ENCODE data around the gene OPTN.
"Not testable (repeated sequence)": the region's sequence is repeated elsewhere in the genome, so short reads cannot be mapped to it uniquely, and the experiment has no call there.

The OPTN gene

DNA sequence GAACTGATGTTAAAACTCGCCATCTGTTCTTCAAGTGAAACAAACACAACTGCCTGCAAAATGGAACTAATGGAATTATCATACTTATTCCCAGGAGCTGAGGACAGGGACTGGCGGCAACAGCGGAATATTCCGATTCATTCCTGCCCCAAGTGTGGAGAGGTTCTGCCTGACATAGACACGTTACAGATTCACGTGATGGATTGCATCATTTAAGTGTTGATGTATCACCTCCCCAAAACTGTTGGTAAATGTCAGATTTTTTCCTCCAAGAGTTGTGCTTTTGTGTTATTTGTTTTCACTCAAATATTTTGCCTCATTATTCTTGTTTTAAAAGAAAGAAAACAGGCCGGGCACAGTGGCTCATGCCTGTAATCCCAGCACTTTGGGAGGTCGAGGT, 36.7 kb downstream of the OPTN start:
- no peak for DNase-seq

DNA sequence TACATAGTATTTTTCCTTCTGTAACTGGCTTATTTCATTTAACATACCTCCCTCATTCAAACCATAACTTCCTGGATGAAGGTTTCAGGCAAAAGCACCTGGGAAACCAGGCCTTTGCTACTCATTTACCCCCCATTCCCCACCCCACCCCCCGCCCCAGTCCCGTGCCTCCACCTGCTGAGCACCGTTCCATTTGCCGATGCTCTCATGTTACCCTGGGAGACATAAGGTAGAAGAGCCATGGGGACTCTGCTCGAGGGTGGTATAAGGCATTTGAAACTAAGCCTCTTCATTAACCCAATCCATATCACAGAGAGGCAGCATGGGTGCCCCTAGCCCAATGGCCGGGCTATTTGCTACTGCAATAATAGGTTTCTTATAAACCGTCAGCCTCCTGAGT, 39.2 kb downstream of the OPTN start:
- DNase-seq: no peak

DNA sequence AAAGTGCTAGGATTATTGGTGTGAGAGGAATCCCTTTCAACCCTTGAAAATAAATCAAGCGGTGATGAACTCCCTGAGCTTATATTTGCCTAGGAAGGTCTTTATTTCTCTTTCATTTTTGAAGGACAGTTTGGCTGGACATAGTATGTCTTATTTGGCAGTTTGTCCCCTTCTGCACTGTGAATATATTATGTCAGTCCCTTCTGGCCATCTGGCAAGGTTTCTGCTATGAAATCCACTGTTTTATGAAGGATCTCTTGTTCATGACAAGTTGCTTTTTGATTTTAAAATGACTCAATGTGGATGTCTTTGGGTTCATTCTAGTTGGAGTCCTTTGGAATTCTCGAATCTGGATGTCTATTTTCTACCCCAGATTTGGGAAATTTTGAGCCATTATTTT, 39.7 kb downstream of the OPTN start:
- no peak for DNase-seq

DNA sequence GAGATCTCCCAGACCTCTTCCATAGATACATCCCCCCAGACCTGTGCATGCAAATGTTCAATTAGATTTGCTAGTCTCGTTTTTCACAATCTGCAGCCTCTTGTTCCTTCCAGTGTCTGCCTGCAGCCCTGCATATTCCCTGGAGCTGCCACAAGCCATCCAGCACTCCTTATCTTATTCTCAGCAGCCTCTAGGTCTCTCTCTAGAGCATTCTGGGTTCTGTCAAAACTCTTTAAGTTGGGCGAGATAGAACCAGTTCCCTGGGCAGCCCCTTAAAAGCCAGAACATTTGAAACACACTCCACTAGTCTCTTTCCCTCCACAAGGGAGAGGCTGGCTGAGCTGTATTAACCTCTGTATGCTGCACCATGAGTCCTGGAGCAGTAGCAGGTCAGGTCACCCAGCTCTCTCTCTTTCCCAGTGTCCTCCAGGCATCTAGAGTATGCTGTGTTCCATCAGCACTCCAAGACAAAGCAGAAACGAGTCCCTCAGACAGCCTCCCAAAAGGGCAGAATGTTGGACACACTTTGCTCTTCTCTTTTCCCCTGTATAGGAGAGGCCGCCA, 40.7 kb downstream of the OPTN start:
- no peak for DNase-seq

DNA sequence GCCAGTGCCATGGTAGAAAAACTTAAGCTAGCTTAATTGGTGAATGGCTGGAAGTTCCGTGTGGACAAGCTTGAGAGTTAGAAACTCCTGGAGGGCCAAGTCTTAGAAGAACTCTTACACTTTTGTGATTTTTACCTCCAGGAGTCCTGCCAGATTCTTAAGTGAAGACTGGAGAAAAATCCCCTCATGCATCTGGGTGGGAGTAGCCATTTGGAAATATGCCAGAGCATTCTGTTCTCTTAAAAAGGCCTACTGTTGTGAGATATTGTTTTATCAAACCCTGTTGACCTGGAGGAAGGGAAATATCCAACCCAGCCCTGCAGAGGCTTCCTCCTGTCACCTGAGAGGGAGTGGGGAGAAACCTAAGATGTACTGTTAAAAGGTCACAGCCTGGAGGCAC, 43.8 kb downstream of the OPTN start:
- DNase-seq: no peak

DNA sequence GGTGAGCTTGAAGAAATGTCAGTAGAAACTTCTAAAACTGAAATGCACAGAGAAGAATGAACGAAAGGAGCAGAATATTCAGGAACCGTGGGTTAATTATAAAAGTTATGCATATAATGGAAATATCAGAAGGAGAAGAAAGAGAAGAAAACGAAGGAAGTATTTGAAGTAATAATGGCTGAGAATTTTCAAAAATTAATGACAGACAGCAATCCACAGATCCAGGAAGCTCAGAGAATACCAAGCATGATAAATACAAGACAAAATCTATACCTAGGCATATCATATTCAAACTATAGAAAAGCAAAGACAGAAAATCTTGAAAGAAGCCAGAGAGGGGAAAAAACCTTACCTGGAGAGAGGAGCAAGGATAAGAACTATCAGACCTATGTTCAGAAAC, 44.9 kb downstream of the OPTN start:
- no peak for DNase-seq

DNA sequence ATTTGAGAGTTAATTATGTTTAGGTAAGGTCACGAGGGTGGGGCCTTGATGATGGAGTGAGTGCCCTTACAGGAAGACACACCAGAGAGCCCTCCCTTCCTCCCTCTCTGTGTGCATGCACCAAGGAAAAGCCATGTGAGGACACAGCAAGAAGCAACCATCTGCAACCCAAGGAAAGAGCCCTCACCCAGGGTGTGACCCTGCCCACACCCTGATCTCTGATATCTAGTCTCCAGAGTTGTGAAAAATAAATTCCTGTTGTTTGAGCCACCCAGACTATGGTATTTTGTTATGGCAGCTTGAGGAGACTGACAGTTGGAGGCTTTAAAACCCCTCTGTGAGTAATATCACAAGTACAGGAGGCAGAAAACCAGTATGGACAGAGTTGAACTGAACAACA, 46.4 kb downstream of the OPTN start:
- no peak for DNase-seq

DNA sequence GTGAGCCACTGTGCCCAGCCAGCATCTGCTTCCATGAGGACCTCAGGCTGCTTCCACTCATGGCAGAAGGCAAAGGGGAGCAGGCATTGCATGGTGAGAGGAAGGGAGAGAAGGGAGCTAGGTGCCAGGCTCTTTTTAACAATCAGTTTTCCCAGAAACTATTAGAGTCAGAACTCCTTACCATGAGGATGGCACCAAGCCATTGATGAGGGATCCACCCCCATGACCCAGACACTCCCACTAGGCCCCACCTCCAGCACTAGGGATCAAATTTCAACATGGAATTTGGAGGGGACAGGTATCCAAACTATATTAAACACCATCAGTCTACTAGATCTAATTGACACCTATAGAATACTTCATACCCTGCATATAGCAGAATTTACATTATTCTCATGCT, 47.2 kb downstream of the OPTN start:
- DNase-seq: no peak

DNA sequence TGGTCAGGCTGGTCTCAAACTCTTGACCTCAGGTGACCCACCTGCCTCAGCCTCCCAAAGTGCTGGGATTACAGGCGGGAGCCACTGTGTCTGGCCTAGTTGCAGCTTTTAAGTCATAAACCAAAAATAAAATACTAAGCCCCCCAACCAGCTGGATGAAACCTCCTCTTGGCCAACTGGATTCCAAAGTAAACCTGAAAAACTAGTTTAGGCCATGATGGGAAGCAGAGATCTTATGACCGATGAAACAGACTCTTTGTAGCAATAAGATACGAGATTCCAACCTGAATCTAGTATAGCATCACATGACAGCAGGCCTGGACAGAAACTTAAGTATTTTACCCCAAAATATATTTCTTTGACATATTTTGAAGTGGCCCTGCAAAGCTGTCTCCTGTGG, 52.3 kb downstream of the OPTN start:
- no peak for DNase-seq

DNA sequence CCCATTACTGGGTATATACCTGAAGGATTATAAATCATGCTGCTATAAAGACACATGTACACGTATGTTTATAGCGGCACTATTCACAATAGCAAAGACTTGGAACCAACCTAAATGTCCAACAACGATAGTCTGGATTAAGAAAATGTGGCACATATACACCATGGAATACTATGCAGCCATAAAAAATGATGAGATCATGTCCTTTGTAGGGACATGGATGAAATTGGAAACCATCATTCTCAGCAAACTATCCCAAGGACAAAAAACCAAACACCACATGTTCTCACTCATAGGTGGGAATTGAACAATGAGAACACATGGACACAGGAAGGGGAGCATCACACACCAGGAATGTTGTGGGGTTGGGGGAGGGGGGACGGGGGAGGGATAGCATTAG, 55.9 kb downstream of the OPTN start:
- not testable (repeated sequence) for DNase-seq

DNA sequence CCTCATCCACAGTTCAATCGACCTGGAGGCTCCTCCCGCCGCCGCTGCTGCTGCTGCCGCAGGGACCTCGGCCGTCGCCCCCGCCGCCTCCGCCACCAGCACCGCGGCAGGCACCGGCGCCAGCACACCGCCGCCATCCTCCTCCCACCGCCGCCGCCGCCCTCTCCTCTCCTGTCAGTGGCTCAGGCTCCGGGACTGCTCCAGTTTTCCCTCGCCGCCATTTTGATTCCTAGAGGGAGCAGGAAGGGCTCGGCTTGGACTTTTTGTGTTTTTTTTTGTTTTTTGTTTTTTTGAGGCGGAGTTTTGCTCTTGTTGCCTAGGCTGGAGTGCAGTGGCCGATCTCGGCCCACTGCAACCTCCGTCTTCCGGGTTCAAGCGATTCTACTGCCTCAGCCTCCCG, 58.4 kb downstream of the OPTN start:
- no peak for DNase-seq

DNA sequence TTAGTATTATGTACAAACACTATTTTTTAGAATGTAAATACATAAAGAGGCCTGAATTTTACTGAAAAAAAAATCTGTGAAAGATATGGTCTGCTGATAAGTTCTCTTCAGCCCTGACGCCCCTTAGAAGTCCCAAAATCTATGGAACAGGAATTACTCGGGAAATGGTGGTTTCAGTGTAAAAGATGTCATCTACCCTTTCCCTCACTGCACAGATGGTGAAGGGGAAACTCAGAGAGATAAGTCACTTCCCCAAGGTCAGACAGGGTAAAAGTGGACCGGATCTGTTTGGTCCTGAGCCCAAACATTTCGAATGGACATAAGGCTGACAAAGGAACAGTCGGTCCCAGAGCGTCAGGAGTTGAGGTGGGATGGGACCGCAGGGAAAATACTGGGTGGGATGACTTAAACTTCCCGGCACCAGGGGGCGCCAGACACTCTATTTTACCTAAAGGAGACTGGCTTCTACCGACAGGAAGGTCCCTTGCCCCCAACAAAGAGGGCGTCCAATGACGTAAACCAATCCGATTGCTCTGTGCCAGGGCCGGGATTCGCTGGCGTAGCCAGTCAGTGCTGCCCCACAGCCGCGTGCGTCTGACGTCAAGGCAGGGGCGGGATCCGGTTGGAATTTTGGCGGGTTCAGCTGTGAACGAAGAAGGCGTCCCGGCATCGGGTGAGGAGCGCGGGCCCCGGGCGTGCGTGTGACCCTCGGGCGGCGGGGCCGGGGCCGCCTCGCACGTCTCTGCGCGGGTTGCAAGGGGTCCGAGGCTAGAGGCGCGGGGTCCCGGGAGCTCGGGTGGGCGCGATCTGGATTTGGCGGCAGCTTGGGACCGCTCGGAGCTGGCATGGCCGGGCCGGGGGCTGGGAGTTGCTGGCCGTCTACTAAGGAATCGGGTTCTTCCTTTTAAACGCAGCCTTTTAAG, 61.2 kb downstream of the OPTN start, which contains the start of gene MCM10:
TSS of gene MCM10 (plus strand) at position 625 of the 923 bp plus-strand sequence. CDS start 2,645 bp downstream, outside the sequence.
- peak; percentile 93 for DNase-seq

DNA sequence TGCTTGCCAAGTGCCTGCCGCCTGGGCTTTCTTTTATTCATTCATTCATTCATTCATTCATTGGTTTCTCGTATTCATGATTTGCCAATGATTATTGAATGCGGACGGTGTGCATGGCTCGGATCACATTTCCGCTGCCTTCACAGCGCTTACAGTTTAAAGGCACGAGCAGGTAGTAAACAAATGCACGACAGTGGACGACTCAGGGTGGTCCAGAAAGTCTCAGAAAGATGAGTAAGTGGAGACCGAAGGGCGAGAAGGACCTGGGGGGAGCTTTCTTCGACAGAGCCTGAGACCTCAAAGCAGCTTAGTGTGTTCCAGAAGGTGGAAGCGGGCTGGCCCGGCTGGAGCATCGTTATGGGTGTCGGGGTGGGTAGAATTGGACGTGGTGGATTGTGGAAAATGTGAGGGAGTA, 61.9 kb downstream of the OPTN start:
- DNase-seq: no peak

DNA sequence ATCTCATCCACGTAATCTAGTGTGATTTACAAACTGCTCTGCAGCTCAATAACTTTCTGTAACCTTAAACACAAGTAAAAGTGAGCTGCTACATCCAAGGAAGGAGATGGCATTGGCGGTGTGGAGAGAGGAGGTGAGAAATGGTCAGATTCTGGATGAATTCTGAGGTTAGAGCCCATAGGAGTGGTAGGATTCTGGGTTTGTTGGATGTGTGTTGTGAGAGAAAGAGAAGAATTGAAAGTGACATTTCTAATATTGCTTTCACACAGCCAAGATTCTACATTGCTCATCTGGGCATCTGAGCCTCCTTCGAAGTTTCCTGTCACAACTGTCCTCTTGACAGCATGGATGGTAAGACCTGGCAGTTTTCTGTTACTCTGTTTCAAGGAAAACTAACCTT, 63.9 kb downstream of the OPTN start:
- DNase-seq: no peak

DNA sequence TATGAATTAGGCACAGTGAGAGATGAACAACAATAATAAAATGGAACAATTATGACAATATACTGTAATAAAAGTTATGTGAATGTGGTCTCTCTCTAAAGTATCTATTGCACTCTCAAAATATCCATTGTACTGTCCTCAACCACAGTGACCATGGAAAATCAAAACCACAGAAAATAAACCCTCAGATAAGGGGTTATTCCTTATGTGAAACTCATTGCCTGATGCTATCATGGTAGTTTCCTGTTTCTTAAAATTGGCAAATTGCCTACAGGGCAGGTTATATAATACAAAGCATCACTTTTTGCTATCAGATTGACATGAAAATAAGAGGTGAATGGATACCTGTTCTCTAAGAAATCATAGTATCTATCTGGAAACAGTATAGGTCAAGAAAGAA, 65.2 kb downstream of the OPTN start:
- DNase-seq: no peak

DNA sequence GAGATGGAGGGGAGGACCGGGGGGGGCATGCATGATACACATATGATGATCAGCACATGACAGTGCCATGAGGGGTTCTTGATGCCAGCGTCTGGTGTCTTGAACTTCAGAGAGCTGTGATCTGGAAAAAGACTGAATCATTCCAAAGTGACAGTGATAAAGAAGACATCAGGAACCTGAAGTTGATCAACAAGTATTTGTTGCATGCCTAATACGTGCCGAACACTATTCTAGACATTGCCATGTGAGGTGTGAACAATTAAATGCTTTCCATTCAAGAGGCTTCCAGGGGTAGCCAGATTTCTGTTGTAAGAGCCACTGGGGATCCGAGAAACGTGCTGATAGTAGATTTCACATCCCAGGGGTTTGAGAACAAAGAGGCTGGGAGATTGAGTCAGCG, 67.6 kb downstream of the OPTN start:
- DNase-seq: no peak

DNA sequence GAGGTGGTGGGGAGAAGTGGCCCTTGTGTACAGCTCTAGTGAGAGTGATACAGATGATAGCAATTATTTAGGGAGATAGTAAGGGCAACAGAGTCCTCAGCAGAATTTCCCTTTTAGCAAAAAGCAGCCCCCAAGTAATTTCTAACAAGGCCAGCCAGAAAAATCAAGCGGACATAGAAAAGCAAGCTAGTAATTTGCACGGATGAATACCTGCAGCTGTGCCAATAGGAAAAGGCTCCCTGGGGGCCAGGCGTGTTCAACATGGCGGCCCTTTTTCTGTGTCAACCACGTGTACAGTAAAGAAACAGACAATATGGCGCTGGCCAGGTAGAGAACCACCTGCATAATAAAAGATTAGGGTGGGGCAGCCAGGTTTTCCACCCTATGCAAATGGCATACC, 68.8 kb downstream of the OPTN start:
- DNase-seq: no peak

DNA sequence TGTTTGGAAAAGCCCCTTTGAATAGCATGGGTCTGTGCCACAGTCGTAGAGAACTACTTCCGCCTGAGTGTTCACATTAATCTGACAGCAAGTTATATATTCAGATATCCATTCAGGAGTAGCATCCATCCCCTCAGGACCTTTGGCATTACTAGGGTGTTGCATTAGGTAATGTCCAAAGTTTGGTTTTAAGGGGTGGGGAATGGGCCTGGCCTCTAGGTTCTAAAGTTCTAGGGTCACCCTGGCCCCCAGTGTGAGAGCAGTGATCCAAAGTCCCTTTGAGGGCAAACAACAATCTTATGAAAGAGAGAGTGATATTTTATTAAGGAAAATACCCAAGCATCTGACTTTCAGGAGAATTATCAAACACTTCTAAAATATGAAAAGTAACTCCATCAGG, 73.7 kb downstream of the OPTN start:
- DNase-seq: no peak

DNA sequence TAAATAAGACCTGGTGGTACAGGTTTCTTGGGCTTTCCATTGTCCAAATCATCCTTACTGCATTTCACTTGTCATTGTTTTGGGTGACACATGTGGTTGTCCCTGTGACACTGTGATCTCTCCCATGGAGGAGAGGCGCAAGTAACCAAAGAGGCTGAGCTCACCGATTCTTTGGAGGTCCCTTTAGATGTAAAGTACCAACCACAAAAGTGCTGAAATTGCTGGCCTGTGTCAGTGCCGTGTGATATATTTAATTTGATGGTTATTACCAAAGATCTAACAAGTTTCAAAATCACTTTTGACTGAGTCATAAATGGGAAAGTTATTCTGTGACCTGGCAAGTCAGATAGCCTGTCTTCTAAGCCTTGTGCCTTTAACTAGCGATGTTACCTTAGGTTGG, 80.8 kb downstream of the OPTN start:
- DNase-seq: no peak

DNA sequence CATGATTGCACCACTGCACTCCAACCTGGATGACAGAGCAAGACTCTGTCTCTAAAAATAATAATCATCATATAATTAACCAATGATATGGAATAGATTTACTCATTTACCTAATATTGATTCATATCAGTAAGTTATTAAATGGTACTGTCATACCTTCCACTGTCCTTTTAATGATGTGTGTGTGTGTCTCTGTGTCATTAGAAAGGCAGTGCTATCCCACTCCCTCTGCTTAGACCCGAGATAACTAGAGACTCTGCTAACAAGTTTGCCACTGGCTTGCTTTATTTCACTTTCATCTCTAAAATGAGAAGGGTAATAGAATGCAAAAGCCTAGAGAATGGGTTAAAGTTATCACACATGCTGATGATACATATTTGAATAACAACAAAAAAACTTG, 82.5 kb downstream of the OPTN start:
- no peak for DNase-seq

DNA sequence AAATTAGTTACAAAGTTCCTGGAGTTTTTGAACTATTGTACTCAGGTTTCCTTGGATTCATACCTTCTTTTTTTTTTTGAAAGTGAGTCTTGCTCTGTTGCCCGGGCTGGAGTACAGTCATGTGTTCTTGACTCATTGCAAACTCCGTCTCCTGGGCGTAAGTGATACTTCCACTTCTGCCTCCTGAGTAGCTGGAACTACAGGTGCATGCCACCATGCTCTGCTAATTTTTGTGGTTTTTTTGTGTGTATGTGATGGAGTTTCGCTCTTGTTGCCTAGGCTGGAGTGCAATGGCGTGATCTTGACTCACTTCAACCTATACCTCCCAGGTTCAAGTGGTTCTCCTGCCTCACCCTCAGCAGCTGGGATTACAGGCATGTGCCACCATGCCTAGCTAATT, 83.7 kb downstream of the OPTN start:
- no peak for DNase-seq

DNA sequence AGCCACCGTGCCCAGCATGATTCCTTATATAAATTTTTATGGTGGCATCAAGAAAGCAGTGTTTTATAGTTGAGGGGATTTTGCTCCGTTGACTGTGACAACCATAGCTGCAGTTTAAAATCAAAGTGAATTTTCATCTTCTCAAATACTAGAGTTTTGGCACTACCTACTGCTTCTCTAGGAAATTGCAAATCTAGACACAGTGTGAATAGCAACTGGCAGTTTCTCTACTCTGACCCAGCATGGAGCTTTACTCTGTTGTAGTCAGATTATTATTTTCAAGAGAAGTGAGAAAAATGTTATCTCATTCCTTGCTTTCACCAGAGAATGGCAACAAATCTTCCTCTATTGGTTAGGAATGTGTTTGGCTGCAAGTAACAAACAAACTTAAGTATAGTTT, 84.3 kb downstream of the OPTN start:
- DNase-seq: no peak

DNA sequence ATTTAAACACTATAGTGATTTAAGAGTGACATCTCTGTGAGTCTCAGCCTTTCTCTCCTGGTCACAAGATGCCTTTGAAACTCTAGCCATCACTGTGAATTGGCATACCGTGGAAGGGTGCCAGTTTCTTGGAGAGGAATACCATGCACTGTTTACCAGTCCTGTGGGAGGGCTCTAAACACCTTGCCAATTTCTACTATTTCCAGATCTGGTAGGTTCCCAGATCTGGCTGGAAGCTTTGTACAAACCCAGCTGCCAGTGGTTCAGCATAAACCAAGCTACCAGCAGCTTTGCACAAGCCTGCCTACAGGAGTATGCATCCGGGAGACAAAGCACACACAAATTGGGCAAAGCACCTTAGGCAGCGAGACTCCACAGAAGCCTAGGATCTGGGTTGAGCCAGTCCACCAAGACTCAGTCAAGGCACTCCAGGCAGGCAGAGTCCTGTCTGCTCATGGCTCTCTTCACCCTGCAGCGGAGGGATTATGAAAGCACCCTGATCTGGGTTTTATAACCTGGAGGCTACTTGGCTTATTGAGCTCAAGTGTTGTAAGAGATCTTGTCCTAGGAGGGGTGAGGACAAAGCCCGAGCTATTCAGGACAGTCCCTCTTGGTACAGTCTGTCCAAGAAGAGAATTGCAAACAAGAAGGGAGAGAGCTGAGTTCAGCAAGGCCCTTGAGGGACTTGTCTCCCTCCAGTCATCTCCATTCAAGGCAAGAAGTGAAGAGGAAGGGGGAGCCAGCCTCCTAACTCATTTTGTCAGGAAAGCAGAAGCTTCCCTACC, 85.0 kb downstream of the OPTN start:
- DNase-seq: no peak

DNA sequence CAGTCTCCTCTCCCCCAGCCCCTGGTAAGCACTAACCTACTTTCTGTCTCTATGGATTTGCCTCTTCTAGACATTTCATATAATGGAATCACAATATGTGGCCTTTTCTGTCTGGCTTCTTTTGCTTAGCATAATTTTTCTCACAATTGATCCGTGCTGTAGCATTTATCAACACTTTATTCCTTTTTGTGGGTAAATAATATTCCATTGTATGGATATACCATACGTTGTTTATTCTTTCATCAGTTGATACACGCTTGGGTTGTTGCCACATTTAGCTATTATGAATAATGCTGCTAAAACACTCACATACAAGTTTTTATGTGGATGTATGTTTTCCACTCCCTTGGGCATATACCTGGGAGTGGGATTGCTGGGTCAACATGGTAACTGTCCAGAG, 87.2 kb downstream of the OPTN start:
- no peak for DNase-seq
